Measurements from ENCODE around the gene INHBE. TPM values are rescaled to one million over a fixed set of nuclear protein-coding genes. Genes with fewer than 3 reads are reported as not detected.

The INHBE gene
- total RNA-seq, 1 donor from 2014 or later: 18.0 TPM

Other genes starting within 250 kb of the INHBE start
- gene NXPH4, start 238.5 kb upstream of the INHBE start, total RNA-seq (ENCODE audit: unreplicated experiment): 10.5 TPM
- gene SHMT2, start 225.6 kb upstream of the INHBE start, total RNA-seq (ENCODE audit: unreplicated experiment): 165 TPM
- 12.1 TPM for gene STAC3, start 204.1 kb upstream of the INHBE start, total RNA-seq (ENCODE audit: unreplicated experiment)
- gene R3HDM2, start 24.3 kb upstream of the INHBE start, total RNA-seq (ENCODE audit: unreplicated experiment): 106 TPM
- not detected for gene INHBC, start 20.5 kb upstream of the INHBE start, total RNA-seq (ENCODE audit: unreplicated experiment)
- gene GLI1, start 4.5 kb downstream of the INHBE start, total RNA-seq (ENCODE audit: unreplicated experiment): 2.3 TPM
- gene ARHGAP9, start 24.6 kb downstream of the INHBE start, total RNA-seq (ENCODE audit: unreplicated experiment): 52.0 TPM
- gene MARS1, start 32.8 kb downstream of the INHBE start, total RNA-seq (ENCODE audit: unreplicated experiment): 870 TPM
- gene DDIT3, start 65.2 kb downstream of the INHBE start, total RNA-seq (ENCODE audit: unreplicated experiment): 70.9 TPM
- 108 TPM for gene MBD6, start 67.5 kb downstream of the INHBE start, total RNA-seq (ENCODE audit: unreplicated experiment)
- 484 TPM for gene DCTN2, start 91.9 kb downstream of the INHBE start, total RNA-seq (ENCODE audit: unreplicated experiment)
- gene KIF5A, start 94.7 kb downstream of the INHBE start, total RNA-seq (ENCODE audit: unreplicated experiment): 314 TPM
- 27.5 TPM for gene PIP4K2C, start 135.9 kb downstream of the INHBE start, total RNA-seq (ENCODE audit: unreplicated experiment)
- 99.6 TPM for gene DTX3, start 149.5 kb downstream of the INHBE start, total RNA-seq (ENCODE audit: unreplicated experiment)
- 80.2 TPM for gene ARHGEF25, start 156.1 kb downstream of the INHBE start, total RNA-seq (ENCODE audit: unreplicated experiment)
- gene B4GALNT1, start 177.9 kb downstream of the INHBE start, total RNA-seq (ENCODE audit: unreplicated experiment): 83.9 TPM
- 225 TPM for gene OS9, start 238.8 kb downstream of the INHBE start, total RNA-seq (ENCODE audit: unreplicated experiment)